Ascending aorta (tissue), 2 donors: Measurements from ENCODE around the gene CAMK1D. TPM values are rescaled to one million over a fixed set of nuclear protein-coding genes. Genes with fewer than 3 reads are reported as not detected.
A peak's percentile ranks its signal among the peaks of the same experiment; 100 is the strongest.

Experiments used
- DNase-seq, 2 donors: peaks; one replicate each; pipeline ENCODE4 v3.0.0-alpha.2; 2019; ENCODE audit warnings: low spot score in 2 of 2
- H3K27ac ChIP-seq, 2 donors: fragments of 200-600 bp; sonication (generic); one replicate each; pipeline ENCODE4 v1.5.1; 2016 to 2017; ENCODE audit warnings: mild to moderate bottlenecking in 1 of 2
- H3K27me3 ChIP-seq: fragments of 200-600 bp; sonication (generic); one replicate; pipeline ENCODE4 v1.5.1; 2017
- H3K36me3 ChIP-seq, 2 donors: fragments of 200-600 bp; sonication (generic); one replicate each; pipeline ENCODE4 v1.5.1; 2016
- H3K4me1 ChIP-seq, 2 donors: fragments of 200-600 bp; sonication (generic); one replicate each; pipeline ENCODE4 v1.5.1; 2016 to 2017; ENCODE audit warnings: mild to moderate bottlenecking in 1 of 2
- H3K4me3 ChIP-seq, 2 donors: fragments of 200-600 bp; sonication (generic); one replicate each; pipeline ENCODE4 v1.5.1; 2016 to 2017; ENCODE audit warnings: mild to moderate bottlenecking in 1 of 2
- H3K9me3 ChIP-seq, 2 donors: fragments of 200-600 bp; sonication (generic); one replicate each; pipeline ENCODE4 v1.5.1; 2016
- CTCF ChIP-seq, 3 experiments: fragments of 200-600 bp in 2 of 3; fragments of 450-650 bp in 1 of 3; sonication (generic) in 2 of 3; IDR thresholded peaks; one replicate each; pipeline ENCODE4 v1.5.1; 2016 to 2019; ENCODE audit warnings: antibody characterized with exemption in 3 of 3, mild to moderate bottlenecking in 1 of 3, moderate library complexity in 1 of 3
- intact Hi-C: fragments of 100-400 bp; cut with DNase I; formaldehyde crosslinking; loops from one replicate; pipeline ENCODE4 v1.15.1; 2023
- total RNA-seq: library from RNA; depleted of rRNA; stranded (reverse); fragments of >200 nt; gene quantifications from one replicate; pipeline ENCODE4 v1.1.0, GENCODE V29; 2016

CAMK1D gene
- total RNA-seq, 1 donor from 2014 or later: 4.2 TPM

DNA sequence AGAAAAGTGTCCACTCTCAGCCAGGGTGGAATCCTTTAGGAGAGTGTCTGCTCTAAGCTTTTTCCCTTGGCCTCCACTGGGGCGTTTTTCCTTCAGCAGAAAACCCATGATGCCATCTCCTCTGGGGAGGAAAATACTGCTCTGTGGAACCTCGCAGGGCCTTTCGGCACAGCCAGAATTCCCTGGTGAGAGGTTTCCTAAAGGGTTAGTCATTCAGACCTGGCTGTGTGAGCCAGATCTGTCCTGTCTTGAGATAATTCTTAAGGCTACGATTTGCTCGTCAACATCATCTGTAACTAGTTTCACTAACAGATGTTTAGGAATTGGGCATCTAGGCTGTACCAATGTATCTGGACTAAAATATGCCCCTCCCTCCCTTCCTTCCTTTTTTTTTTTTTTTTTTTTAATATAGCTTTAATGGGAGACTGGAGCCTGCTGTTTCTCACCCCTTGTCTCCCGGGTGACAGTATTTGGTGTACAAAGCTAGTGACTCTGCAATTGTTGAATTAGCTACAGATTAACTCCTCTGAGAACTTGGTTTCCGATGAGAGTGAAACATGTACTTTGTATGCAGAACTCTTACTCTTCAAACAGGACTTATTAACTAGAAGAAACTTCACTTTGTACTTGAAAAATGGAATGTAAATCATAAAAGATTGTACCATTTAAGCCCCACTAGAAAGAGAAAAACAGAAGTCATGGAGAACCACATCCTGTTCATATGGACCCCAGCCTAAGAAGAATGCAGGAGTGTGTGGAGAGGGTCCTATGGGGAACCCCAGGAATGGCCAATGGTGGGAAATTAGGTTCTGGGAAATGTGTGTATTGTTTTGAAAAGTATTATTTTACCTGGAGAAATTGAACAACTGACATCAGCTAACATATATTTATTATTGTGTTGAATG lies 230.9 kb downstream of the CAMK1D start:
- Histone ChIP-seq H3K4me3 (peak overlapping the region in 1 of 2 donors; percentile 11), H3K27ac (peak overlapping the region; percentile 55 to 73), H3K36me3 (no peaks in the 10 kb centered on the region), H3K9me3 (no peaks in the 10 kb centered on the region), H3K4me1 (peaks cover 0 to 6% of the 10 kb centered on the region in 2 donors), H3K27me3 (no peaks in the 10 kb centered on the region)
- TF ChIP-seq CTCF (IDR thresholded peaks at IDR 0.05): no peak
- no peak for DNase-seq
- intact Hi-C loops: loop anchor here (10.0 kb wide), 1 partner anchor 315 kb away; no protein-coding TSS in a partner anchor

GRCh38 chr10:12583891-12584595 lies 234.7 kb downstream of the CAMK1D start:
- no peak overlapping the region for H3K4me3 ChIP-seq
- TF ChIP-seq CTCF (IDR thresholded peaks at IDR 0.05): no peak
- no peaks in the 10 kb centered on the region for H3K9me3 ChIP-seq
- no peak overlapping the region for H3K27ac ChIP-seq
- peaks cover 0 to 6% of the 10 kb centered on the region in 2 donors for H3K4me1 ChIP-seq
- no peaks in the 10 kb centered on the region for H3K36me3 ChIP-seq
- intact Hi-C loops: no loop called here
- H3K27me3 ChIP-seq: no peaks in the 10 kb centered on the region
- DNase-seq: no peak

DNA sequence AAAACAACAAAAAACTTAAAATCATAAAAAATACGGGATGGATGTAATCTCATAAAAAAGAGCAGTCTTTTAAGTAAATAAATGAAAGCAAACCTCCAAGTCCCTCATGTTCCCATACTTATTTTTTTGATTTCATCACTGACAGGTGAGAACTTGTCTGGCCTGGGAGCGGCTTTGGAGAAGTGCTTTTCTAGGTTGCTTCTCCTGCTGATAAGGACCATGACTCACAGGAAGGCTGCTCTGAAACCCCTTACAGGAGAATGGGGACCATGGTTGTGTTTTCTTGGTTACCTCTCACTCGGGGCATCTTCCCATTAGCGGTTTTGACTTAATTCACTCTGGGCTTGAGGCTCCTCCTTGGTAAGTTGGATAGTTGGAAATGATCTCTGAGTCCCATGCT lies 237.4 kb downstream of the CAMK1D start:
- no peak for TF ChIP-seq CTCF (IDR thresholded peaks at IDR 0.05)
- Histone ChIP-seq H3K36me3 (no peaks in the 10 kb centered on the region), H3K4me3 (no peak overlapping the region), H3K9me3 (no peaks in the 10 kb centered on the region), H3K4me1 (no peaks in the 10 kb centered on the region), H3K27me3 (no peaks in the 10 kb centered on the region), H3K27ac (no peak overlapping the region)
- intact Hi-C loops: no loop called here
- DNase-seq: no peak

DNA sequence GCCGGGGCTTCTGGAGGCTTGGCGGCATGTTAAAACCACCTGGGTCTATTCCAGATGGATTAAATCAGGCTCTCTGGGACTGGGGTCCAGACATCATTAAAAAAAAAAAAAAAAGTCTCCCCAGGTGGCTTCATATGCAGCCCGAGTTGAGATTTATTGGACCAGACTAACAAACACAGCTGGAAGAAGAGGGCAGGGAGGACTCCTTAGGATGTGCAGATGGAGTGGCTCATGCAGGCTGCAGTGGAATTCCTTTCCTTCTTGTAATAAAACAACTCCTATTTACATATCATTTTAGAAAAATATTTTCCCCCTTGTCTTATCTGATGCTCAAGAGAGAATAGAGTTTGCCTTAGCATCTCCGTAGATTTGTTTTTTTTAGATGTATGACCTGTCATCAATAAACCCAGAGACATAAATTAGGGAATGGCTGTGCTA lies 238.1 kb downstream of the CAMK1D start:
- Histone ChIP-seq H3K4me3 (no peak overlapping the region), H3K27ac (no peak overlapping the region), H3K9me3 (no peaks in the 10 kb centered on the region), H3K36me3 (no peaks in the 10 kb centered on the region), H3K27me3 (no peaks in the 10 kb centered on the region), H3K4me1 (no peaks in the 10 kb centered on the region)
- TF ChIP-seq CTCF (IDR thresholded peaks at IDR 0.05): no peak
- intact Hi-C loops: no loop called here
- no peak for DNase-seq

DNA sequence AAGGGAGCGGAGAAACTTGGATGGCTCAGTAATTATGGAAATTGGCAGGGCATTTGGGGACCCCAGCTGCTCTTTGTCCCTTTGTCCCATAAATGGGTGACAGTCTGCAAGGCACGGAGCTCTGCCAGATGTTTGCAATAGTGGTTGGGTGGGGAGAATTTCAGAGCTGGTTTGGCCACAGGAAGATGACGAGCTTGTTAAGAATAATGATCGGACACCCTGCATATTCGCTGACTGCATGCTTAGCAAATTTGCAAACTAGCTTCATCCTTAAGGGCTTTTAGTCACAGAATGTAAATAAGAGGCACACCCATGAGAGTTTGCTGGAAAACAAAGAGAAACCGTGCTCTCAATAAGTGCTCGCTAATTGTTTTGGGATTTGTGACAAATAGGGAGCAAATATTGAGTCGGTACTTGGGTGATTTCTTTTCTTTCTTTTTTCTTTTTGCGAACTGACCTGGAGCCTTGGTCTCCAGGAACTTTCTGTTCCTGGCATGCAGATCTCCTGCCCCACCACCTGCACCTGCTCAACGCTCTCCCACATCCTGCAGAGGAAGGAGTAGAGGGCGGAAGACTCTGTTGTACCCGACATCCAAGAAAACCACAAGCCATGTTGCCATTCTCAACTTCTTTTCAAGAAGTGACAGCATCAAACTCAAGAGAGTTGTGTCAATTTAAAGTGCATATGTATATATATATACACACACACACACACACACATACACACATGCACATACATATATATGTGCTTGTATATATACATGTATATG lies 238.9 kb downstream of the CAMK1D start:
- H3K27ac ChIP-seq: no peak overlapping the region
- no peaks in the 10 kb centered on the region for H3K4me1 ChIP-seq
- no peak for DNase-seq
- no peaks in the 10 kb centered on the region for H3K36me3 ChIP-seq
- intact Hi-C loops: no loop called here
- no peaks in the 10 kb centered on the region for H3K9me3 ChIP-seq
- no peaks in the 10 kb centered on the region for H3K27me3 ChIP-seq
- no peak overlapping the region for H3K4me3 ChIP-seq
- no peak for TF ChIP-seq CTCF (IDR thresholded peaks at IDR 0.05)
